Vagina (tissue), 2 donors: ENCODE results near the gene WWTR1. TPM values are rescaled to one million over a fixed set of nuclear protein-coding genes. Genes with fewer than 3 reads are reported as not detected.

Experiments
- DNase-seq, 2 donors: peaks; one replicate each; pipeline ENCODE4 v3.0.0-alpha.2; 2017; ENCODE audit errors: extremely low spot score in 2 of 2
- H3K27ac ChIP-seq: fragments of 200-600 bp; sonication (generic); one replicate; pipeline ENCODE4 v1.5.1; 2019
- H3K27me3 ChIP-seq: fragments of 200-600 bp; sonication (generic); one replicate; pipeline ENCODE4 v1.5.1; 2019
- H3K36me3 ChIP-seq, 2 donors: fragments of 200-600 bp; sonication (generic); one replicate each; pipeline ENCODE4 v1.5.1; 2017 to 2019
- H3K4me1 ChIP-seq: fragments of 200-600 bp; sonication (generic); one replicate; pipeline ENCODE4 v1.5.1; 2019
- H3K4me3 ChIP-seq, 2 donors: fragments of 200-600 bp; sonication (generic); 1 replicate in 1 of 2; 2 replicates in 1 of 2; pipeline ENCODE4 v1.5.1; 2016 to 2019
- H3K9me3 ChIP-seq: fragments of 200-600 bp; sonication (generic); one replicate; pipeline ENCODE4 v1.5.1; 2019
- POLR2A ChIP-seq, 2 donors: fragments of 450-650 bp; IDR thresholded peaks; one replicate each; pipeline ENCODE4 v1.6.1; 2017; ENCODE audit warnings: antibody characterized with exemption in 2 of 2, mild to moderate bottlenecking in 2 of 2, moderate library complexity in 2 of 2
- POLR2AphosphoS5 ChIP-seq, 2 donors: sonication (generic); formaldehyde crosslinking; IDR thresholded peaks; one replicate each; pipeline ENCODE4 v1.9.0; 2017; ENCODE audit warnings: antibody characterized with exemption in 2 of 2, mild to moderate bottlenecking in 2 of 2, low read depth in 1 of 2; ENCODE audit not compliant: insufficient read depth in 1 of 2
- intact Hi-C: fragments of 100-400 bp; cut with DNase I; formaldehyde crosslinking; loops from one replicate; pipeline ENCODE4 v1.15.1; 2023
- total RNA-seq: library from RNA; depleted of rRNA; stranded (reverse); fragments of >200 nt; gene quantifications from one replicate; pipeline ENCODE4 v1.2.3, GENCODE V29; 2016
- TF ChIP-seq, protein P1 (sequence below), 3 experiments: fragments of 450-650 bp in 2 of 3; fragments of 200-600 bp in 1 of 3; sonication (generic) in 1 of 3; IDR thresholded peaks; one replicate each; pipeline ENCODE4 v1.5.1; 2017 to 2019; ENCODE audit warnings: antibody characterized with exemption in 3 of 3, mild to moderate bottlenecking in 2 of 3, moderate library complexity in 2 of 3

The WWTR1 gene
- total RNA-seq, 1 donor from 2014 or later, result 181 TPM

DNA sequence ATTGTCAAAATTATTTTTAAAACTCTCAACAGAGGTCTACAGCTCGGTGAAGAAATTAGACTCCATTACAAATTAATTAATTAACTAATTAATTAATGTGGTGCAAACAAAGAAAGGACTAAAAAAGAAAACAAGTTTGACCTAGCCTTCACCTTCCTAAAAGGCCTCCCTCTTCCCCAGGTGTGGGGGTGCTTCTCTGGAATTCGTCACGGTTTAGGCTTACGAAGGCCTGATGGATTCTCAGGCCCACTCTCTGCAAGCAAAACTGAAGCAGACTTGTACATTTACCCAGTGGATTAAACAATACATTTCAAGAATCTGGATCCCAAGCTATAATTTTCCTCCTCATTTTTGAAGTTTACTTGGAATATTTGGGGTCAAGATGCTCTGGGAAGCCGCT, 94.7 kb downstream of the WWTR1 start:
- Histone ChIP-seq H3K27me3 (no peaks in the 10 kb centered on the region), H3K36me3 (no peaks in the 10 kb centered on the region), H3K4me3 (no peak overlapping the region), H3K4me1 (peaks cover 28% of the 10 kb centered on the region), H3K27ac (no peak overlapping the region), H3K9me3 (no peaks in the 10 kb centered on the region)
- intact Hi-C loops, result no loop called here
- no peak for DNase-seq
- TF ChIP-seq POLR2AphosphoS5 (IDR thresholded peaks at IDR 0.05; ENCODE audit: insufficient read depth in 1 of 2, low read depth in 1 of 2) (no peak), POLR2A (IDR thresholded peaks at IDR 0.05) (no peak)
- TF ChIP-seq, protein P1, sequence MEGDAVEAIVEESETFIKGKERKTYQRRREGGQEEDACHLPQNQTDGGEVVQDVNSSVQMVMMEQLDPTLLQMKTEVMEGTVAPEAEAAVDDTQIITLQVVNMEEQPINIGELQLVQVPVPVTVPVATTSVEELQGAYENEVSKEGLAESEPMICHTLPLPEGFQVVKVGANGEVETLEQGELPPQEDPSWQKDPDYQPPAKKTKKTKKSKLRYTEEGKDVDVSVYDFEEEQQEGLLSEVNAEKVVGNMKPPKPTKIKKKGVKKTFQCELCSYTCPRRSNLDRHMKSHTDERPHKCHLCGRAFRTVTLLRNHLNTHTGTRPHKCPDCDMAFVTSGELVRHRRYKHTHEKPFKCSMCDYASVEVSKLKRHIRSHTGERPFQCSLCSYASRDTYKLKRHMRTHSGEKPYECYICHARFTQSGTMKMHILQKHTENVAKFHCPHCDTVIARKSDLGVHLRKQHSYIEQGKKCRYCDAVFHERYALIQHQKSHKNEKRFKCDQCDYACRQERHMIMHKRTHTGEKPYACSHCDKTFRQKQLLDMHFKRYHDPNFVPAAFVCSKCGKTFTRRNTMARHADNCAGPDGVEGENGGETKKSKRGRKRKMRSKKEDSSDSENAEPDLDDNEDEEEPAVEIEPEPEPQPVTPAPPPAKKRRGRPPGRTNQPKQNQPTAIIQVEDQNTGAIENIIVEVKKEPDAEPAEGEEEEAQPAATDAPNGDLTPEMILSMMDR (IDR thresholded peaks at IDR 0.05), result no peak

DNA sequence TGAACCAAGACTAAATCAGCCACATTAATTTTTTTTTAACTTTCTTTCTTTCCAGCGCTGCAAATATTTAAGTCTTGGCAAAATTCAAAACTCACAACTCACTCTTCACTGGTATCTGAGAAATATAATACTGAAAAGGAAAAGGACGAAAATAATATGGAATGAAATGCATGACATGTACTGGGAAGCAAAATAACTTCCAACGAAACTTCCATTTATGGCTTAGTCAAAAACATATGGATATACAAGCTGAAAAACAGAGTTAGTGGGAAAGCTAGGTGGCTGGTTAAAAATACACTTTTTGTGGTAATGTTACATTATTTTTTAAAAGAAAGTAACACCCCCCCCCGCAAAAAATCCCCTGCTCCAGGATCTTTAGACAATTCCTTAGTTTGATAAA, 97.2 kb downstream of the WWTR1 start:
- H3K27ac ChIP-seq, result no peak overlapping the region
- no peak for DNase-seq
- peaks cover 22% of the 10 kb centered on the region for H3K4me1 ChIP-seq
- no peaks in the 10 kb centered on the region for H3K27me3 ChIP-seq
- no peak overlapping the region for H3K4me3 ChIP-seq
- no peak for TF ChIP-seq POLR2AphosphoS5 (IDR thresholded peaks at IDR 0.05; ENCODE audit: insufficient read depth in 1 of 2, low read depth in 1 of 2)
- TF ChIP-seq, protein P1 (IDR thresholded peaks at IDR 0.05), result no peak
- no peak for TF ChIP-seq POLR2A (IDR thresholded peaks at IDR 0.05)
- intact Hi-C loops, result no loop called here
- H3K36me3 ChIP-seq, result no peaks in the 10 kb centered on the region
- no peaks in the 10 kb centered on the region for H3K9me3 ChIP-seq

DNA sequence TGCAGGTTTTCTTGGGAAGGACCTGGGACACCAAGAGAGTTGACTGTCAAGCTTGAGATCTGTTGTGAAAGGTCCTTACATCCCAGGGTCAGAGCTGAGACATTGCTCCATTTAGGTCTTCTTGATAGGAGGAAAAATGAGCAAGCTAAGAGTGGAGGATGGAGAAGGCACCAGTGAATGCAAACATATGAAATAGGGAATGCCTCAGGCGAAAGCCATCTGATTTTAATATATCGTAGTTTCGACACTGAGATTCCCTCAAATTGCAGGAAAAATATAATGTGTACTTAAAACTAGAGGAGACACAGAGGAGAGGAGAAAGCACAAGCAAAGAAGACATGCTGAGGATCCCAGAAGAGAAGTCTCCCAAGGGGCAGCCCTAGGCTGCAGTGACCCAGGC, 97.8 kb downstream of the WWTR1 start:
- no peaks in the 10 kb centered on the region for H3K36me3 ChIP-seq
- no peak for DNase-seq
- H3K4me3 ChIP-seq, result no peak overlapping the region
- no peak for TF ChIP-seq POLR2AphosphoS5 (IDR thresholded peaks at IDR 0.05; ENCODE audit: insufficient read depth in 1 of 2, low read depth in 1 of 2)
- TF ChIP-seq, protein P1 (IDR thresholded peaks at IDR 0.05), result no peak
- no peak for TF ChIP-seq POLR2A (IDR thresholded peaks at IDR 0.05)
- no peak overlapping the region for H3K27ac ChIP-seq
- no peaks in the 10 kb centered on the region for H3K27me3 ChIP-seq
- no peaks in the 10 kb centered on the region for H3K9me3 ChIP-seq
- intact Hi-C loops, result no loop called here
- H3K4me1 ChIP-seq, result peaks cover 28% of the 10 kb centered on the region

DNA sequence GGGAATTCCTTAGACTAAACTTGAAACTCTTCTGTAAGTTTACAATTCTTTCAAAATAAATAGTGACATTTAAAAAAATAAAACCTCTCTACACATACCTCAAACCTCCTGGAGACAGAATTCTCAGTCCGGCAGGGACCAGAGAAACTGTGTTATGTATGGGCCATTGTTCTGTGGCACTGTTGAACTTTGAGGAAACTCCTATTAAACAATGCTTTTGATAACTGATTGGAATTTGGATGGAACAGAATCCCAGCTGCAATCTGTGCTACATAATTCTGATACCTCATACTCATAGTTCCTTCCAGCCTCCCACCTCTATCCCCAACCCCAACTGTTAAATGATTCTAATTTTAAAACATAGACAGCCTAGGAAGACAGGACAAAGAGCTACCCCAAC, 98.3 kb downstream of the WWTR1 start:
- no peak overlapping the region for H3K4me3 ChIP-seq
- DNase-seq, result no peak
- peaks cover 32% of the 10 kb centered on the region for H3K4me1 ChIP-seq
- H3K36me3 ChIP-seq, result no peaks in the 10 kb centered on the region
- H3K27me3 ChIP-seq, result no peaks in the 10 kb centered on the region
- no peak overlapping the region for H3K27ac ChIP-seq
- intact Hi-C loops, result no loop called here
- H3K9me3 ChIP-seq, result no peaks in the 10 kb centered on the region
- TF ChIP-seq POLR2A (IDR thresholded peaks at IDR 0.05) (no peak), POLR2AphosphoS5 (IDR thresholded peaks at IDR 0.05; ENCODE audit: insufficient read depth in 1 of 2, low read depth in 1 of 2) (no peak)
- TF ChIP-seq, protein P1 (IDR thresholded peaks at IDR 0.05), result no peak

DNA sequence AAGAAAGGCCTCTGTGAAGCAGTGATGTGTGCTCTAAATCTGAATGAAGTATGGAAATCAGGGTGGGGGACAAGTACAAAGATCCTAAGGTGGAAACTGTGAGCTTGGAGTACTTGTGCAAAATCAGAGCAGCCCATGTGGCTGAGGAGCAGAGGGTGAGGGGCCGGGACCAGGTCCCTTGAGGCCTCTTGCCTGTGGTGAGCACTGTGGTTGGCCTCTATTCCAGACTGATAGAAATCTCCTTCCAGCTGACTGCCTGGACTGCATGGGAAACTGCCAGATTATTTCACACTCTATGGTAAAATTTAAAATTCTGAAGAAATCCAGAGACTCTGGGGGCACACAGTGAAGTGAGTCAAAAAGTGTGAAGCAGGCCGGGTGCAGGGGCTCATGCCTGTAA, 101.9 kb downstream of the WWTR1 start:
- Histone ChIP-seq H3K27me3 (no peaks in the 10 kb centered on the region), H3K9me3 (no peaks in the 10 kb centered on the region), H3K27ac (peak overlapping the region; percentile 31), H3K4me3 (no peak overlapping the region), H3K36me3 (no peaks in the 10 kb centered on the region), H3K4me1 (peaks cover 56% of the 10 kb centered on the region)
- DNase-seq, result peak in 1 of 2 donors; percentile 22
- intact Hi-C loops, result no loop called here
- TF ChIP-seq, protein P1 (IDR thresholded peaks at IDR 0.05), result no peak
- TF ChIP-seq POLR2AphosphoS5 (IDR thresholded peaks at IDR 0.05; ENCODE audit: insufficient read depth in 1 of 2, low read depth in 1 of 2) (no peak), POLR2A (IDR thresholded peaks at IDR 0.05) (no peak)
